HepG2 (cell line): ENCODE results near the gene IGFALS. TPM values are rescaled to one million over a fixed set of nuclear protein-coding genes. Genes with fewer than 3 reads are reported as not detected.

Experiments used
- BCL6 ChIP-seq: IDR thresholded peaks from 2 replicates; pipeline ENCODE4 v1.6.1; 2016; ENCODE audit warnings: missing genetic modification reagents, missing compliant biosample characterization
- CBFB ChIP-seq: sonication (generic); formaldehyde crosslinking; IDR thresholded peaks from 2 replicates; pipeline ENCODE4 v1.4.0; 2020; ENCODE audit warnings: missing genetic modification reagents
- E2F1 ChIP-seq: sonication (generic); formaldehyde crosslinking; IDR thresholded peaks from 2 replicates; pipeline ENCODE4 v1.5.0; 2020; ENCODE audit warnings: missing genetic modification reagents
- ERF ChIP-seq: IDR thresholded peaks from 2 replicates; pipeline ENCODE4 v1.6.1; 2018; ENCODE audit warnings: missing biosample characterization, missing genetic modification reagents
- FIP1L1 ChIP-seq: fragments of 200-400 bp; formaldehyde crosslinking; IDR thresholded peaks from 2 replicates; pipeline ENCODE4 v1.6.1; 2018; ENCODE audit warnings: low read depth, mild to moderate bottlenecking, low read length, moderate library complexity, borderline replicate concordance; ENCODE audit not compliant: insufficient read depth
- FOSL1 ChIP-seq: sonication (generic); formaldehyde crosslinking; IDR thresholded peaks from 2 replicates; pipeline ENCODE4 v1.9.0; 2021; ENCODE audit warnings: missing genetic modification reagents, borderline replicate concordance
- FOXM1 ChIP-seq: sonication (generic); formaldehyde crosslinking; IDR thresholded peaks from 2 replicates; pipeline ENCODE4 v1.5.0; 2020; ENCODE audit warnings: missing genetic modification reagents
- HMG20A ChIP-seq: IDR thresholded peaks from 2 replicates; pipeline ENCODE4 v1.6.1; 2016; ENCODE audit warnings: borderline replicate concordance
- KMT2B ChIP-seq: IDR thresholded peaks from 2 replicates; pipeline ENCODE4 v1.6.1; 2016; ENCODE audit warnings: missing genetic modification reagents, missing compliant biosample characterization
- MTF1 ChIP-seq: sonication (generic); formaldehyde crosslinking; IDR thresholded peaks from 2 replicates; pipeline ENCODE4 v1.5.0; 2020; ENCODE audit warnings: missing genetic modification reagents
- NFE2 ChIP-seq: sonication (generic); formaldehyde crosslinking; IDR thresholded peaks from 2 replicates; pipeline ENCODE4 v1.4.0; 2020; ENCODE audit warnings: missing genetic modification reagents
- NFIC ChIP-seq: IDR thresholded peaks from 2 replicates; pipeline ENCODE4 v1.6.1; 2012; ENCODE audit warnings: mild to moderate bottlenecking, low read length, inconsistent platforms
- NFRKB ChIP-seq: fragments of 450-650 bp; IDR thresholded peaks from 2 replicates; pipeline ENCODE4 v1.6.1; 2017
- POGZ ChIP-seq: sonication (generic); formaldehyde crosslinking; IDR thresholded peaks from 2 replicates; pipeline ENCODE4 v1.4.0; 2020; ENCODE audit warnings: mild to moderate bottlenecking, missing genetic modification reagents
- RFXAP ChIP-seq: sonication (generic); formaldehyde crosslinking; IDR thresholded peaks from 2 replicates; pipeline ENCODE4 v1.4.0; 2020; ENCODE audit warnings: missing genetic modification reagents, borderline replicate concordance
- TCF7L2 ChIP-seq: IDR thresholded peaks from 2 replicates; pipeline ENCODE4 v1.6.1; 2011; ENCODE audit warnings: mild to moderate bottlenecking, low read depth, low read length, moderate library complexity
- TP53 ChIP-seq: sonication (generic); formaldehyde crosslinking; conservative IDR thresholded peaks from 2 replicates; pipeline ENCODE4 v1.4.0; 2020; ENCODE audit warnings: missing genetic modification reagents
- YEATS2 ChIP-seq: sonication (generic); formaldehyde crosslinking; IDR thresholded peaks from 2 replicates; pipeline ENCODE4 v1.4.0; 2020; ENCODE audit warnings: missing genetic modification reagents, borderline replicate concordance
- ZNF101 ChIP-seq: sonication (generic); formaldehyde crosslinking; IDR thresholded peaks from 2 replicates; pipeline ENCODE4 v1.4.0; 2020; ENCODE audit warnings: mild to moderate bottlenecking, low read depth, missing genetic modification reagents, borderline replicate concordance
- ZNF143 ChIP-seq: sonication (generic); formaldehyde crosslinking; IDR thresholded peaks from 2 replicates; pipeline ENCODE4 v1.4.0; 2020; ENCODE audit warnings: missing genetic modification reagents
- ZNF274 ChIP-seq: sonication (generic); formaldehyde crosslinking; IDR thresholded peaks from 2 replicates; pipeline ENCODE4 v1.5.1; 2020; ENCODE audit warnings: mild to moderate bottlenecking, missing genetic modification reagents
- ZNF646 ChIP-seq: sonication (generic); formaldehyde crosslinking; IDR thresholded peaks from 2 replicates; pipeline ENCODE4 v1.9.0; 2021; ENCODE audit warnings: mild to moderate bottlenecking, missing genetic modification reagents
- ZNF672 ChIP-seq: sonication (generic); formaldehyde crosslinking; IDR thresholded peaks from 2 replicates; pipeline ENCODE4 v1.8.1; 2022; ENCODE audit warnings: missing genetic modification reagents
- ZNF782 ChIP-seq: sonication (generic); formaldehyde crosslinking; IDR thresholded peaks from 2 replicates; pipeline ENCODE4 v1.4.0; 2020; ENCODE audit warnings: missing genetic modification reagents, mild to moderate bottlenecking, borderline replicate concordance
- ZSCAN30 ChIP-seq: sonication (generic); formaldehyde crosslinking; IDR thresholded peaks from 2 replicates; pipeline ENCODE4 v1.5.0; 2020; ENCODE audit warnings: mild to moderate bottlenecking, missing genetic modification reagents
- polyA plus RNA-seq, 8 experiments: library from polyadenylated mRNA; depleted of rRNA in 3 of 8; stranded (reverse) in 7 of 8; unstranded in 1 of 8; fragments of >200 nt; fragmentation: Illumina TruSeq in 4 of 8; extraction: Trizol in 4 of 8; gene quantifications; 2 replicates each; pipeline versions ENCODE4 v1.2.1 to v1.2.3, GENCODE V29; 2011 to 2016; ENCODE audit warnings: low read depth in 4 of 8, missing spikeins in 1 of 8, mixed read lengths in 1 of 8; ENCODE audit not compliant: insufficient read depth in 1 of 8
- total RNA-seq, 5 experiments: library from RNA; depleted of rRNA; stranded (reverse); fragments of >200 nt; fragmentation: Illumina TruSeq; extraction: Trizol; gene quantifications; 2 replicates each; pipeline ENCODE4 v1.2.3, GENCODE V29; 2016; ENCODE audit warnings: low read depth in 1 of 5

Gene IGFALS
- total and polyA plus RNA-seq, 2 of the 13 experiments (the other 11 are each of a cell fraction or from before 2014, with no cell fraction given) = 0.34 to 2.4 TPM

DNA sequence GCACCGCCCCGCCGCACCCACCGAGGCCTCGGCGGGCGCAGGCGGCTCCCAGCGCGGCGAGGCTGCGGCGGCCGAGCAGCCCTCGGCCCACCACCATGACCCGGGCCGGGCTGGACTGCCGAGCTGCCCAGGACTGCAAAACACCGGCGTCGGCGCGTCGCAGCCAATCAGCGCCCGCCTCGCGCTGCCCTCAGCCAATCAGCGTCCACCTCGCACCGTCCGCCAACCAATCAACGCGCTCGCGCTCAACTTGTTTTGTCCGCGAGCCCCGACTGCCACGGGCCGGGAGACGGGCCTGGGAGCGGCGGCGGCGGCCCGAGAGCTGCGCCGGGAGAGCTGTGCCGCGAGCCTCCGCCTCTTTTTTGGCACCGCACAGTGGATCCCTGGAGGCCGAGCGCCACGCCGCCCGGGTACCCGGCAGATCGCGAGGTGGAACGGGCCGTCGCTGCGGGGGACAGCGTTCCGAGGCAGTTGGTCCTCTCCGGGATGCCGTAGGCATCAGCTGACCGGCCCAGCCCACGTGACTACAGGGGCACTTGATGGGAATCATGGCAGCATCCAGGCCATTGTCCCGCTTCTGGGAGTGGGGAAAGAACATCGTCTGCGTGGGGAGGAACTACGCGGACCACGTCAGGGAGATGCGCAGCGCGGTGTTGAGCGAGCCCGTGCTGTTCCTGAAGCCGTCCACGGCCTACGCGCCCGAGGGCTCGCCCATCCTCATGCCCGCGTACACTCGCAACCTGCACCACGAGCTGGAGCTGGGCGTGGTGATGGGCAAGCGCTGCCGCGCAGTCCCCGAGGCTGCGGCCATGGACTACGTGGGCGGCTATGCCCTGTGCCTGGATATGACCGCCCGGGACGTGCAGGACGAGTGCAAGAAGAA is 33.4 kb upstream of the IGFALS start, which contains the start of the genes FAHD1 and HAGH (continued):
- TF ChIP-seq ZNF672 (CRISPR knock-in tag) = no peak; the same call in 1 of the 2 replicates
- peak; percentile 92 for TF ChIP-seq ERF (CRISPR knock-in tag)
- no peak for TF ChIP-seq TP53 (CRISPR knock-in tag)
- TF ChIP-seq E2F1 (CRISPR knock-in tag) = peak; percentile 59; the same call in 1 of the 2 replicates
- peak; percentile 77; the same call in 1 of the 2 replicates for TF ChIP-seq CBFB
- peak; percentile 95 for TF ChIP-seq YEATS2 (CRISPR knock-in tag)
- peak; percentile 49 for TF ChIP-seq BCL6 (CRISPR knock-in tag)
- TF ChIP-seq FIP1L1 = 0 out of 2 replicates have a peak, but pooled peaks have one; percentile 73
- peak; percentile 94; the same call in 1 of the 2 replicates for TF ChIP-seq ZNF274 (CRISPR knock-in tag)
- peak; percentile 44; the same call in 1 of the 2 replicates for TF ChIP-seq NFIC
- TF ChIP-seq ZNF782 (CRISPR knock-in tag) = no peak; the same call in none of the 2 replicates
- peak; percentile 73; the same call in 1 of the 2 replicates for TF ChIP-seq KMT2B
- TF ChIP-seq TCF7L2 = no peak
- TF ChIP-seq ZNF646 (CRISPR knock-in tag) = no peak; the same call in 1 of the 2 replicates
- peak; percentile 63 for TF ChIP-seq ZNF143
- peak; percentile 94 for TF ChIP-seq RFXAP (CRISPR knock-in tag)
- no peak for TF ChIP-seq NFE2 (CRISPR knock-in tag)
- TF ChIP-seq FOSL1 (CRISPR knock-in tag) = no peak
- TF ChIP-seq ZSCAN30 = no peak
- peak; percentile 86 for TF ChIP-seq POGZ (CRISPR knock-in tag)
- TF ChIP-seq ZNF101 (CRISPR knock-in tag) = peak; percentile 92; the same call in 1 of the 2 replicates
- TF ChIP-seq NFRKB = no peak
- no peak for TF ChIP-seq FOXM1 (CRISPR knock-in tag)
- no peak for TF ChIP-seq HMG20A (CRISPR knock-in tag)
- TF ChIP-seq MTF1 (CRISPR knock-in tag) = no peak
